ENCODE results near the gene ZBTB47.

DNA sequence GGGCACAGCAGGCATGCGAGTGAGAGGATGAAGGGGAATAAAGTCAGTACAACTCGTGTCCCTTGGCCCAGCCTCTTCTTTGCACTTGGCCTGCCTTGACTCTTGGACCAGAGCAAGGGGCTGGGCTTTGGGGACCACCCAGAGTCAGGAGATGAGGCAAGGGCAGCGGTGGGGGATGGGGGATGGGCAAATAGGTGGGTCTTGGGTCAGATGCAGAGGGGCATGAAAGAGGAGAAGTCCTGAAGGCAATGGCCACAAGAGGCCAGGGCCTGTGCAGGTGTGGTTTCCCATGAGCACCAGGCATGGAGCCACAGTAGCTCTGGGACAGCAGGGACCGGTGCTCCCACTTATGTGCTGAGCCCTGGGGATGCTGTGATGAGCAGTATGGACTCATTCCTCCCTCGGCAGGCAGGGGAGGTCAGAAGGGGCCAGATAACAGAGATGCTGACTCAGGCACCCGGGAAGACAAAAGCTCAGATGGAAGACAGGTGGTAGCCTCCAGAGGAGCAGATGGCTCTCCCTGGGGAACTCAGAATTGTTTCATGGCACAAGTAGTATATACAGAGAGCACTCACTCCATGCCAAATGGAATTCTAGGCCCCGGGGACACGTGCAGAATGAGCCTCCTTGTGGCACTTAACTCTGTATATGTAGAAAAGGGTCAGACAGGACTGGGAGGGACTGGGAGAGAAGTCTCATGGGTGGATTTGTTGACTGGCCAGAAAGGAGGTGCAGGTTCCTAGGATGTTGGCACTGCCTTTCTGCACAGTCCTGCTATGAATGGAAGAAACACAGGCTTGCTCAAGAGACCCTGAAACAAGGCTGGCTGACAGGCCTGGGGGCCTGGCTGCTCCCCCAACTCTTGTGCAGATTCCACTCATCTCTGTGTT is 14.3 kb downstream of the ZBTB47 start:
- TF ChIP-seq POLR2AphosphoS5 (IDR thresholded peaks at IDR 0.05; ENCODE audit: low read depth, low read length), result no peak
- TF ChIP-seq POLR2A (IDR thresholded peaks at IDR 0.05; ENCODE audit: low read depth, low read length), result no peak
- no peak for TF ChIP-seq TAF1 (IDR thresholded peaks at IDR 0.05; ENCODE audit: borderline replicate concordance, low read depth, low read length)
